H9 (cell line): ENCODE measurements around the gene BRS3. TPM values are rescaled to one million over a fixed set of nuclear protein-coding genes. Genes with fewer than 3 reads are reported as not detected.

Experiments
- DNase-seq: peaks from one replicate; pipeline ENCODE4 v3.0.0-alpha.2; 2017
- H2AFZ ChIP-seq: one replicate; pipeline ENCODE4 v1.6.1; 2013; ENCODE audit warnings: mild to moderate bottlenecking, low read length, control low read depth, moderate library complexity
- H2AK5ac ChIP-seq: 2 replicates; pipeline ENCODE4 v1.6.1; 2013; ENCODE audit warnings: low read length, control low read depth, mixed read lengths; ENCODE audit not compliant: insufficient read length
- H2BK120ac ChIP-seq: one replicate; pipeline ENCODE4 v1.6.1; 2013; ENCODE audit warnings: low read depth, mild to moderate bottlenecking, low read length, control low read depth, inconsistent platforms; ENCODE audit not compliant: poor library complexity, severe bottlenecking
- H2BK12ac ChIP-seq: 2 replicates; pipeline ENCODE4 v1.6.1; 2013; ENCODE audit warnings: low read length, control low read depth, mixed read lengths, low read depth; ENCODE audit not compliant: insufficient read length
- H2BK15ac ChIP-seq: 2 replicates; pipeline ENCODE4 v1.6.1; 2013; ENCODE audit warnings: low read depth, low read length, control low read depth
- H2BK20ac ChIP-seq: one replicate; pipeline ENCODE4 v1.6.1; 2013; ENCODE audit warnings: low read depth, mild to moderate bottlenecking, low read length, control low read depth, inconsistent platforms; ENCODE audit not compliant: poor library complexity, severe bottlenecking
- H2BK5ac ChIP-seq: 2 replicates; pipeline ENCODE4 v1.6.1; 2013; ENCODE audit warnings: low read length, control low read depth, mixed read lengths; ENCODE audit not compliant: insufficient read length
- H3K14ac ChIP-seq: 2 replicates; pipeline ENCODE4 v1.6.1; 2013; ENCODE audit warnings: low read length, control low read depth; ENCODE audit not compliant: insufficient read depth
- H3K18ac ChIP-seq: 2 replicates; pipeline ENCODE4 v1.6.1; 2013; ENCODE audit warnings: low read depth, mild to moderate bottlenecking, mixed read lengths, low read length, control low read depth; ENCODE audit not compliant: insufficient read length
- H3K23ac ChIP-seq: 2 replicates; pipeline ENCODE4 v1.6.1; 2013; ENCODE audit warnings: low read length, control low read depth, mixed read lengths, low read depth; ENCODE audit not compliant: insufficient read length
- H3K23me2 ChIP-seq: 2 replicates; pipeline ENCODE4 v1.6.1; 2013; ENCODE audit warnings: low read depth, mild to moderate bottlenecking, mixed read lengths, low read length, control low read depth; ENCODE audit not compliant: insufficient read length, poor library complexity, severe bottlenecking
- H3K27ac ChIP-seq: 2 replicates; pipeline ENCODE4 v1.5.1; 2013; ENCODE audit warnings: low read length, control low read depth, mixed read lengths, low read depth; ENCODE audit not compliant: insufficient read length
- H3K27me3 ChIP-seq: 2 replicates; pipeline ENCODE4 v1.6.1; 2013; ENCODE audit warnings: low read length, control low read depth, inconsistent platforms; ENCODE audit not compliant: insufficient read depth
- H3K4ac ChIP-seq: 2 replicates; pipeline ENCODE4 v1.6.1; 2013; ENCODE audit warnings: low read depth, mild to moderate bottlenecking, control low read depth, inconsistent platforms, low read length, moderate library complexity
- H3K4me1 ChIP-seq: 2 replicates; pipeline ENCODE4 v1.6.1; 2013; ENCODE audit warnings: low read length, control low read depth, inconsistent platforms; ENCODE audit not compliant: insufficient read depth
- H3K4me2 ChIP-seq: 2 replicates; pipeline ENCODE4 v1.6.1; 2013; ENCODE audit warnings: low read length, control low read depth, mixed read lengths; ENCODE audit not compliant: insufficient read length, insufficient read depth
- H3K56ac ChIP-seq: 2 replicates; pipeline ENCODE4 v1.6.1; 2013; ENCODE audit warnings: low read depth, mild to moderate bottlenecking, mixed read lengths, low read length, control low read depth; ENCODE audit not compliant: insufficient read length
- H3K79me1 ChIP-seq: 2 replicates; pipeline ENCODE4 v1.6.1; 2013; ENCODE audit warnings: low read depth, mild to moderate bottlenecking, moderate library complexity, low read length, control low read depth, inconsistent platforms; ENCODE audit not compliant: insufficient read depth, poor library complexity, severe bottlenecking
- H3K79me2 ChIP-seq: 2 replicates; pipeline ENCODE4 v1.6.1; 2013; ENCODE audit warnings: low read length, control low read depth, inconsistent platforms; ENCODE audit not compliant: insufficient read depth
- H3K9ac ChIP-seq: 2 replicates; pipeline ENCODE4 v1.6.1; 2013; ENCODE audit warnings: low read length, control low read depth, mixed read lengths; ENCODE audit not compliant: insufficient read length; ENCODE audit errors: extremely low read depth
- H3K9me3 ChIP-seq: one replicate; pipeline ENCODE4 v1.6.1; 2013; ENCODE audit warnings: low read depth, low read length, inconsistent platforms; ENCODE audit not compliant: control insufficient read depth
- H3T11ph ChIP-seq: one replicate; pipeline ENCODE4 v1.6.1; 2013; ENCODE audit warnings: mild to moderate bottlenecking, low read length, control low read depth, inconsistent platforms
- H4K20me1 ChIP-seq: one replicate; pipeline ENCODE4 v1.6.1; 2013; ENCODE audit not compliant: control insufficient read depth, insufficient read length, insufficient read depth
- H4K5ac ChIP-seq: 2 replicates; pipeline ENCODE4 v1.6.1; 2013; ENCODE audit warnings: low read depth, mild to moderate bottlenecking, mixed read lengths, low read length, control low read depth; ENCODE audit not compliant: insufficient read length
- H4K8ac ChIP-seq: replicated peaks from 2 replicates; pipeline ENCODE4 v1.6.1; 2013; ENCODE audit warnings: low read length, control low read depth, mixed read lengths, low read depth; ENCODE audit not compliant: insufficient read length
- H4K91ac ChIP-seq: 2 replicates; pipeline ENCODE4 v1.6.1; 2013; ENCODE audit warnings: low read depth, mild to moderate bottlenecking, moderate library complexity, mixed read lengths, low read length, control low read depth; ENCODE audit not compliant: insufficient read length
- H3K27ac Mint-ChIP-seq, 3 experiments: 2 replicates in 2 of 3; 3 replicates in 1 of 3; pipeline ENCODE4 v1.8.0; 2020 to 2021; ENCODE audit warnings: mixed read lengths in 3 of 3, mild to moderate bottlenecking in 1 of 3, moderate library complexity in 1 of 3
- H3K27me3 Mint-ChIP-seq: 2 replicates; pipeline ENCODE4 v1.8.0; 2021; ENCODE audit warnings: low read depth, mild to moderate bottlenecking, moderate library complexity, mixed read lengths
- H3K36me3 Mint-ChIP-seq, 3 experiments: 2 replicates in 2 of 3; 3 replicates in 1 of 3; pipeline ENCODE4 v1.8.0; 2020 to 2021; ENCODE audit warnings: low read depth in 3 of 3, mixed read lengths in 3 of 3; ENCODE audit not compliant: insufficient read depth in 1 of 3
- H3K4me1 Mint-ChIP-seq, 2 experiments: 2 replicates each; pipeline ENCODE4 v1.8.0; 2020; ENCODE audit warnings: mixed read lengths in 2 of 2
- H3K4me3 Mint-ChIP-seq, 2 experiments: 2 replicates in 1 of 2; 3 replicates in 1 of 2; pipeline ENCODE4 v1.8.0; 2020 to 2021; ENCODE audit warnings: mild to moderate bottlenecking in 2 of 2, mixed read lengths in 2 of 2, moderate library complexity in 1 of 2
- H3K9me3 Mint-ChIP-seq, 2 experiments: 2 replicates in 1 of 2; 3 replicates in 1 of 2; pipeline ENCODE4 v1.8.0; 2020; ENCODE audit warnings: mild to moderate bottlenecking in 2 of 2, mixed read lengths in 2 of 2, moderate library complexity in 1 of 2
- CTCF ChIP-seq: fragments of 200-600 bp; sonication (generic); conservative IDR thresholded peaks from 3 replicates; pipeline ENCODE4 v1.8.0; 2021; ENCODE audit warnings: antibody characterized with exemption, mild to moderate bottlenecking
- WGBS: extraction: QIAGEN DNeasy Blood & Tissue Kit; methylation state at CpG from one replicate; pipeline ENCODE4 v1.1.7; 2013; ENCODE audit warnings: missing lambda C conversion rate, low lambda C conversion rate, mixed read lengths; ENCODE audit not compliant: insufficient read length; ENCODE audit errors: extremely low coverage; 5-methylcytosine and 5-hydroxymethylcytosine counted together
- total RNA-seq: library from RNA; stranded (reverse); gene quantifications from 2 replicates; pipeline ENCODE4 v1.2.1, GENCODE V29; 2021

Gene BRS3
- total RNA-seq, 1 experiment from 2014 or later: not detected

- Histone ChIP-seq H3K9ac (no peak overlapping the region), H3K4ac (no peak overlapping the region)
Measured at GRCh38 chrX:136467303-136467702, 20.4 kb upstream of the BRS3 start.

More at GRCh38 chrX:136467303-136467702, 20.4 kb upstream of the BRS3 start:
- no peak overlapping the region for H3K27ac ChIP-seq
- Mint-ChIP-seq H3K4me1 (no peaks in the 10 kb centered on the region), H3K27me3 (peaks cover 2% of the 10 kb centered on the region; the same call in 1 of the 2 replicates), H3K27ac (no peak overlapping the region), H3K36me3 (peaks cover 0 to 5% (median 3%) of the 10 kb centered on the region in 3 experiments; a peak in 3 of 7 replicates), H3K9me3 (peaks cover 57 to 58% of the 10 kb centered on the region in 2 experiments), H3K4me3 (no peak overlapping the region)
- no peaks in the 10 kb centered on the region for H3K4me1 ChIP-seq
- no peak for DNase-seq
- H4K5ac ChIP-seq: no peak overlapping the region
- peaks cover 13% of the 10 kb centered on the region for H3K9me3 ChIP-seq
- H3K56ac ChIP-seq: no peak overlapping the region
- no peak overlapping the region for H3T11ph ChIP-seq
- H2BK120ac ChIP-seq: no peak overlapping the region
- no peaks in the 10 kb centered on the region for H4K20me1 ChIP-seq
- no peak overlapping the region for H2BK20ac ChIP-seq
- H3K23me2 ChIP-seq: no peaks in the 10 kb centered on the region
- no peak overlapping the region for H2AK5ac ChIP-seq
- no peaks in the 10 kb centered on the region for H3K79me1 ChIP-seq
- H2AFZ ChIP-seq: no peak overlapping the region
- no peak overlapping the region for H3K18ac ChIP-seq
- H3K79me2 ChIP-seq: no peaks in the 10 kb centered on the region
- H2BK12ac ChIP-seq: no peak overlapping the region
- H3K23ac ChIP-seq: no peak overlapping the region
- no peak overlapping the region for H4K8ac ChIP-seq
- no CpG with 5 or more reads among the region's 3 CpGs for WGBS
- no peak overlapping the region for H4K91ac ChIP-seq
- H2BK15ac ChIP-seq: no peak overlapping the region
- H2BK5ac ChIP-seq: no peak overlapping the region
- H3K14ac ChIP-seq: no peak overlapping the region
- no peak overlapping the region for H3K4me2 ChIP-seq
- TF ChIP-seq CTCF: no peak
- no peaks in the 10 kb centered on the region for H3K27me3 ChIP-seq
